Measurements from ENCODE around the gene MTRF1. TPM values are rescaled to one million over a fixed set of nuclear protein-coding genes. Genes with fewer than 3 reads are reported as not detected.

MTRF1 gene
- total RNA-seq = 9.1 and 10.5 TPM in 2 replicates

GRCh38 chr13:41263261-41263971 is at the start of gene MTRF1:
TSS of gene MTRF1 (minus strand) at chr13:41263576. CDS start at chr13:41260907, 2,669 bp downstream.

GRCh38 chr13:41310963-41311405 is 47.6 kb upstream of the MTRF1 start, which contains the start of gene NAA16:
TSS of gene NAA16 (plus strand) at chr13:41311267. CDS start at chr13:41311529, 262 bp downstream.

GRCh38 chr13:41193919-41194824 is 69.2 kb downstream of the MTRF1 start, which contains the start of gene KBTBD7:
TSS of gene KBTBD7 (minus strand) at chr13:41194569. CDS start at chr13:41194257, 312 bp downstream.

Other genes with a start within 250 kb of the MTRF1 start
- 60.4 and 61.8 TPM in 2 replicates for gene ELF1, start 244.3 kb downstream of the MTRF1 start, total RNA-seq
- 7.6 and 8.4 TPM in 2 replicates for gene WBP4, start 202.1 kb downstream of the MTRF1 start, total RNA-seq
- gene KBTBD6, start 130.8 kb downstream of the MTRF1 start, total RNA-seq = 13.0 and 14.9 TPM in 2 replicates
- gene KBTBD7, start 69.0 kb downstream of the MTRF1 start, total RNA-seq = 7.8 and 7.9 TPM in 2 replicates
- 9.6 and 13.8 TPM in 2 replicates for gene NAA16, start 47.7 kb upstream of the MTRF1 start, total RNA-seq
- gene RGCC, start 194.0 kb upstream of the MTRF1 start, total RNA-seq = 56.2 and 151 TPM in 2 replicates